ENCODE measurements around the gene TAS2R8. TPM values are rescaled to one million over a fixed set of nuclear protein-coding genes. Genes with fewer than 3 reads are reported as not detected.
"Not testable (repeated sequence)": the region's sequence is repeated elsewhere in the genome, so short reads cannot be mapped to it uniquely, and the experiment has no call there.

TAS2R8 gene
- total and polyA plus RNA-seq, 2 donors from 2014 or later: not detected

- Histone ChIP-seq H3K27ac (ENCODE audit: low read depth in 2 of 2, low read length in 2 of 2) (no peak overlapping the region), H3K27me3 (ENCODE audit: control insufficient read depth, insufficient read depth, low read length) (no peaks in the 10 kb centered on the region), H3K4me3 (ENCODE audit: low read length in 3 of 3) (no peak overlapping the region), H3K9ac (ENCODE audit: low read length in 3 of 3) (no peak overlapping the region), H3K36me3 (ENCODE audit: control insufficient read depth in 2 of 3, insufficient read depth in 3 of 3, low read length in 3 of 3) (no peaks in the 10 kb centered on the region), H3K9me3 (ENCODE audit: control insufficient read depth in 2 of 3, insufficient read depth in 1 of 3, low read length in 3 of 3) (no peaks in the 10 kb centered on the region), H3K4me1 (ENCODE audit: control insufficient read depth in 2 of 3, insufficient read depth in 2 of 3, low read depth in 1 of 3, low read length in 3 of 3) (no peaks in the 10 kb centered on the region)
- intact Hi-C loops (cut with DNase I): no loop called here
- TF ChIP-seq CTCF (IDR thresholded peaks at IDR 0.05; ENCODE audit: borderline replicate concordance, extremely low read depth, insufficient read depth): no peak
- DNase-seq (no peak), FAIRE-seq (no peak)
Measured at GRCh38 chr12:10801741-10802140, 5.3 kb downstream of the TAS2R8 start.

- intact Hi-C loops (cut with DNase I): no loop called here
- DNase-seq (no peak), FAIRE-seq (no peak)
- Histone ChIP-seq H3K36me3 (ENCODE audit: control insufficient read depth in 2 of 3, insufficient read depth in 3 of 3, low read length in 3 of 3) (no peaks in the 10 kb centered on the region), H3K27me3 (ENCODE audit: control insufficient read depth, insufficient read depth, low read length) (no peaks in the 10 kb centered on the region), H3K4me1 (ENCODE audit: control insufficient read depth in 2 of 3, insufficient read depth in 2 of 3, low read depth in 1 of 3, low read length in 3 of 3) (no peaks in the 10 kb centered on the region), H3K27ac (ENCODE audit: low read depth in 2 of 2, low read length in 2 of 2) (no peak overlapping the region), H3K9me3 (ENCODE audit: control insufficient read depth in 2 of 3, insufficient read depth in 1 of 3, low read length in 3 of 3) (no peaks in the 10 kb centered on the region), H3K9ac (ENCODE audit: low read length in 3 of 3) (no peak overlapping the region), H3K4me3 (ENCODE audit: low read length in 3 of 3) (no peak overlapping the region)
- TF ChIP-seq CTCF (IDR thresholded peaks at IDR 0.05; ENCODE audit: borderline replicate concordance, extremely low read depth, insufficient read depth): no peak
Measured at GRCh38 chr12:10794222-10794621, 12.9 kb downstream of the TAS2R8 start.

- FAIRE-seq; H3K27ac ChIP-seq (ENCODE audit: low read depth in 2 of 2, low read length in 2 of 2); H3K4me1 ChIP-seq (ENCODE audit: control insufficient read depth in 2 of 3, insufficient read depth in 2 of 3, low read depth in 1 of 3, low read length in 3 of 3); DNase-seq; H3K9me3 ChIP-seq (ENCODE audit: control insufficient read depth in 2 of 3, insufficient read depth in 1 of 3, low read length in 3 of 3); H3K4me3 ChIP-seq (ENCODE audit: low read length in 3 of 3); H3K27me3 ChIP-seq (ENCODE audit: control insufficient read depth, insufficient read depth, low read length); intact Hi-C loops (cut with DNase I); H3K36me3 ChIP-seq (ENCODE audit: control insufficient read depth in 2 of 3, insufficient read depth in 3 of 3, low read length in 3 of 3); H3K9ac ChIP-seq (ENCODE audit: low read length in 3 of 3): not testable (repeated sequence)
Measured at GRCh38 chr12:10791769-10792168, 15.3 kb downstream of the TAS2R8 start.

- DNase-seq (no peak), FAIRE-seq (no peak)
- Histone ChIP-seq H3K36me3 (ENCODE audit: control insufficient read depth in 2 of 3, insufficient read depth in 3 of 3, low read length in 3 of 3) (no peaks in the 10 kb centered on the region), H3K4me3 (ENCODE audit: low read length in 3 of 3) (no peak overlapping the region), H3K27ac (ENCODE audit: low read depth in 2 of 2, low read length in 2 of 2) (no peak overlapping the region), H3K9ac (ENCODE audit: low read length in 3 of 3) (no peak overlapping the region), H3K9me3 (ENCODE audit: control insufficient read depth in 2 of 3, insufficient read depth in 1 of 3, low read length in 3 of 3) (no peaks in the 10 kb centered on the region), H3K27me3 (ENCODE audit: control insufficient read depth, insufficient read depth, low read length) (no peaks in the 10 kb centered on the region), H3K4me1 (ENCODE audit: control insufficient read depth in 2 of 3, insufficient read depth in 2 of 3, low read depth in 1 of 3, low read length in 3 of 3) (no peaks in the 10 kb centered on the region)
- intact Hi-C loops (cut with DNase I): no loop called here
- TF ChIP-seq CTCF (IDR thresholded peaks at IDR 0.05; ENCODE audit: borderline replicate concordance, extremely low read depth, insufficient read depth): no peak
Measured at GRCh38 chr12:10783252-10783651, 23.8 kb downstream of the TAS2R8 start.

Measured in kidney (tissue), 14 donors.